ENCODE measurements around the gene OLFML1. TPM values are rescaled to one million over a fixed set of nuclear protein-coding genes. Genes with fewer than 3 reads are reported as not detected.

The OLFML1 gene
- polyA plus RNA-seq, 1 donor from 2014 or later: not detected

DNA sequence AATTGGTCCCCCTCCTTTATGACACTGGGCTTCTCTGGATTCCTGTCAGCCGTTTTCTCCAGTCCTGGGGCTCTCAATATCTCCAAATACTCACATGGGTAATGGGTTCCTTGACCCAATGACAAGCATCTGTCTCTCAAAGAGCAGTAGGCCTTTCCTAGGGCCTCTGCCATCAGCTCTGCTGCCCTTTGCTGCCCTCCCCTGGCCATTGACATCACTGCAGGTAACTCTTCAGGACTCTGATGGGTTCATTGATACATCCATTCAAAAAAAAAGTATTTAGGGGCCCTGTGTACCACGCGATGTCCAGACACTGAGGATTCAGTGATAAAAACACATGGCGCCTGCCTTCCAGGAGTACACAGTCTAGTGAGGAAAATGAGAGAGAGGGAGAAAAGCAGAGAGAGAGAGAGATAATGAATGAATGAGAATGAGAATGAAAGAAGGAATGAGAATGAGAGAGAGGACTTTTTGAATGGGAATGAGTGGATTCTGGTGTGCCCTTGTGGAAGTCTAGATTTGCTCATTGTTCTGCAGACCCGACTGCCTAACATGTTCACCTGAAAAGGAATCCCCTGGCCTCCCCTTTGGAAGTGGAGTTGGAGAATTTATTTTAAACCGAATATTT, 42.6 kb upstream of the OLFML1 start:
- no peaks in the 10 kb centered on the region for H3K36me3 ChIP-seq (ENCODE audit: insufficient read depth, low read length)
- no peaks in the 10 kb centered on the region for H3K9me3 ChIP-seq (ENCODE audit: low read length)

DNA sequence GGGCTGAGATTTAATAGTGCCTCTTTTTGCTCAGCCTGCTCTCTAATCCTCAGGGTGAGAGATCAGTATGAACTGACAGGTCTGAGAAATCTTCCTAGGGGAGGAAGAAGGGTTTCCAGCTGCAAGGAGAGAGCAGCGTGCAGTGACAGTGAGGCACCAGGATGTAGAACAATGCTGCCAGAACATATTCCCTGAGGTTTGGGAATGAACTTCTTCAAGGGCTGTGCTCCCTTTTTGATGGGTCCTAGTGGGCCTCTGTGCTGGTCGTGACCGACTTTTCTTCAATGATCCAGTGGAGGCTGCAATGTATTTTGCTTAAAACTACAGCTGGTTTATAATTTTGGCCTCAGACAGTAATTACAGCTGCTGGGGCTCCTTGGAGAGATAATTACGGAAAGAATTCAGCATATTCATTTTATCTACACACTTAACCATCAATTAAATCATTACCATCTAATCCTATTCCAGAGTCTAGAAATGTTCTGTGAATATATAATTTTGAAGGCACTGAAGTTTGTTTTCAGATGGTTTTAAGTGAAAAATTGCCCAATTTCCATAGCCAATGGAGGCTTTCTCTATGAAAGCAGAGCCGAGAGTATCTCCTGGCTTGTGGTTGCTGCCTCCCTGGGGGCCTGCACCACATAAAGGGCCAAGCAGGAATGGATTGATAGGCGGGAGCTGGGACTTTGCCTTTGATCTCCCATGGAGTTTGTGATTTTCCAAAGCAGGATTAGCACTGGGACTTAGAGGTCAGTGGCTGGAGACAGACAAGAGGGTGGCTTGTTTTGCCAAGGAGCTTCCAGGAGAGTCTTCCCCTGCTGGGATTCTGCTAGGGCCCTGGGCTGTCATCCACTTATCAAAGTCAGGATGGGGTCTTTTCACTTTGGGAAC, 41.0 kb upstream of the OLFML1 start:
- no peak overlapping the region for H2AFZ ChIP-seq (ENCODE audit: low read depth, low read length)
- TF ChIP-seq, protein P1, sequence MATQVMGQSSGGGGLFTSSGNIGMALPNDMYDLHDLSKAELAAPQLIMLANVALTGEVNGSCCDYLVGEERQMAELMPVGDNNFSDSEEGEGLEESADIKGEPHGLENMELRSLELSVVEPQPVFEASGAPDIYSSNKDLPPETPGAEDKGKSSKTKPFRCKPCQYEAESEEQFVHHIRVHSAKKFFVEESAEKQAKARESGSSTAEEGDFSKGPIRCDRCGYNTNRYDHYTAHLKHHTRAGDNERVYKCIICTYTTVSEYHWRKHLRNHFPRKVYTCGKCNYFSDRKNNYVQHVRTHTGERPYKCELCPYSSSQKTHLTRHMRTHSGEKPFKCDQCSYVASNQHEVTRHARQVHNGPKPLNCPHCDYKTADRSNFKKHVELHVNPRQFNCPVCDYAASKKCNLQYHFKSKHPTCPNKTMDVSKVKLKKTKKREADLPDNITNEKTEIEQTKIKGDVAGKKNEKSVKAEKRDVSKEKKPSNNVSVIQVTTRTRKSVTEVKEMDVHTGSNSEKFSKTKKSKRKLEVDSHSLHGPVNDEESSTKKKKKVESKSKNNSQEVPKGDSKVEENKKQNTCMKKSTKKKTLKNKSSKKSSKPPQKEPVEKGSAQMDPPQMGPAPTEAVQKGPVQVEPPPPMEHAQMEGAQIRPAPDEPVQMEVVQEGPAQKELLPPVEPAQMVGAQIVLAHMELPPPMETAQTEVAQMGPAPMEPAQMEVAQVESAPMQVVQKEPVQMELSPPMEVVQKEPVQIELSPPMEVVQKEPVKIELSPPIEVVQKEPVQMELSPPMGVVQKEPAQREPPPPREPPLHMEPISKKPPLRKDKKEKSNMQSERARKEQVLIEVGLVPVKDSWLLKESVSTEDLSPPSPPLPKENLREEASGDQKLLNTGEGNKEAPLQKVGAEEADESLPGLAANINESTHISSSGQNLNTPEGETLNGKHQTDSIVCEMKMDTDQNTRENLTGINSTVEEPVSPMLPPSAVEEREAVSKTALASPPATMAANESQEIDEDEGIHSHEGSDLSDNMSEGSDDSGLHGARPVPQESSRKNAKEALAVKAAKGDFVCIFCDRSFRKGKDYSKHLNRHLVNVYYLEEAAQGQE (IDR thresholded peaks at IDR 0.05; ENCODE audit: borderline replicate concordance): no peak
- TF ChIP-seq RAD21 (conservative IDR thresholded peaks at IDR 0.05) (no peak), MXI1 (conservative IDR thresholded peaks at IDR 0.05; ENCODE audit: poor library complexity, severe bottlenecking) (no peak), TAF1 (IDR thresholded peaks at IDR 0.05; ENCODE audit: low read depth) (no peak), POLR2AphosphoS5 (IDR thresholded peaks at IDR 0.05) (no peak), EP300 (conservative IDR thresholded peaks at IDR 0.05; ENCODE audit: poor library complexity, severe bottlenecking) (no peak), SMC3 (conservative IDR thresholded peaks at IDR 0.05; ENCODE audit: poor library complexity) (no peak)
- TF ChIP-seq, protein P2, sequence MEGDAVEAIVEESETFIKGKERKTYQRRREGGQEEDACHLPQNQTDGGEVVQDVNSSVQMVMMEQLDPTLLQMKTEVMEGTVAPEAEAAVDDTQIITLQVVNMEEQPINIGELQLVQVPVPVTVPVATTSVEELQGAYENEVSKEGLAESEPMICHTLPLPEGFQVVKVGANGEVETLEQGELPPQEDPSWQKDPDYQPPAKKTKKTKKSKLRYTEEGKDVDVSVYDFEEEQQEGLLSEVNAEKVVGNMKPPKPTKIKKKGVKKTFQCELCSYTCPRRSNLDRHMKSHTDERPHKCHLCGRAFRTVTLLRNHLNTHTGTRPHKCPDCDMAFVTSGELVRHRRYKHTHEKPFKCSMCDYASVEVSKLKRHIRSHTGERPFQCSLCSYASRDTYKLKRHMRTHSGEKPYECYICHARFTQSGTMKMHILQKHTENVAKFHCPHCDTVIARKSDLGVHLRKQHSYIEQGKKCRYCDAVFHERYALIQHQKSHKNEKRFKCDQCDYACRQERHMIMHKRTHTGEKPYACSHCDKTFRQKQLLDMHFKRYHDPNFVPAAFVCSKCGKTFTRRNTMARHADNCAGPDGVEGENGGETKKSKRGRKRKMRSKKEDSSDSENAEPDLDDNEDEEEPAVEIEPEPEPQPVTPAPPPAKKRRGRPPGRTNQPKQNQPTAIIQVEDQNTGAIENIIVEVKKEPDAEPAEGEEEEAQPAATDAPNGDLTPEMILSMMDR (IDR thresholded peaks at IDR 0.05; ENCODE audit: poor library complexity, severe bottlenecking): no peak

More for the DNA sequence above, 42.6 kb upstream of the OLFML1 start:
- H3K79me2 ChIP-seq (replicated peaks; ENCODE audit: insufficient read depth, low read length): no peaks in the 10 kb centered on the region
- H2AFZ ChIP-seq (ENCODE audit: low read depth, low read length): no peak overlapping the region
- H4K20me1 ChIP-seq (ENCODE audit: insufficient read depth): no peaks in the 10 kb centered on the region
- H3K4me3 ChIP-seq (ENCODE audit: low read length): no peak overlapping the region
- H3K9me2 ChIP-seq (ENCODE audit: insufficient read depth, low read length): no peaks in the 10 kb centered on the region
- no peaks in the 10 kb centered on the region for H3F3A ChIP-seq (ENCODE audit: insufficient read depth, low read length, poor library complexity, severe bottlenecking)
- H3K27me3 ChIP-seq (ENCODE audit: insufficient read depth, low read depth, low read length): no peaks in the 10 kb centered on the region
- no peak for TF ChIP-seq TAF1 (IDR thresholded peaks at IDR 0.05; ENCODE audit: low read depth)
- no peak for TF ChIP-seq EP300 (conservative IDR thresholded peaks at IDR 0.05; ENCODE audit: poor library complexity, severe bottlenecking)
- no peak for TF ChIP-seq MXI1 (conservative IDR thresholded peaks at IDR 0.05; ENCODE audit: poor library complexity, severe bottlenecking)
- TF ChIP-seq, protein P2 (IDR thresholded peaks at IDR 0.05; ENCODE audit: poor library complexity, severe bottlenecking): peak; percentile 89
- TF ChIP-seq RAD21 (conservative IDR thresholded peaks at IDR 0.05): peak; percentile 88
- TF ChIP-seq POLR2AphosphoS5 (IDR thresholded peaks at IDR 0.05): no peak
- TF ChIP-seq EZH2 (IDR thresholded peaks at IDR 0.05; ENCODE audit: borderline replicate concordance, insufficient read depth, low read length, poor library complexity, severe bottlenecking): no peak
- TF ChIP-seq, protein P1 (IDR thresholded peaks at IDR 0.05; ENCODE audit: borderline replicate concordance): no peak
- TF ChIP-seq SMC3 (conservative IDR thresholded peaks at IDR 0.05; ENCODE audit: poor library complexity): peak; percentile 93
- H3K27ac ChIP-seq (ENCODE audit: low read length): no peak overlapping the region
- no peak overlapping the region for H3K4me2 ChIP-seq (ENCODE audit: low read length)
- no peak overlapping the region for H3K9ac ChIP-seq (ENCODE audit: low read length)

More for the DNA sequence above, 41.0 kb upstream of the OLFML1 start:
- Histone ChIP-seq H3K79me2 (replicated peaks; ENCODE audit: insufficient read depth, low read length) (no peaks in the 10 kb centered on the region), H3K9me2 (ENCODE audit: insufficient read depth, low read length) (no peaks in the 10 kb centered on the region), H3K27me3 (ENCODE audit: insufficient read depth, low read depth, low read length) (no peaks in the 10 kb centered on the region), H3K27ac (ENCODE audit: low read length) (no peak overlapping the region), H3K9ac (ENCODE audit: low read length) (no peak overlapping the region), H4K20me1 (ENCODE audit: insufficient read depth) (no peaks in the 10 kb centered on the region), H3F3A (ENCODE audit: insufficient read depth, low read length, poor library complexity, severe bottlenecking) (no peaks in the 10 kb centered on the region), H3K4me3 (ENCODE audit: low read length) (no peak overlapping the region), H3K36me3 (ENCODE audit: insufficient read depth, low read length) (no peaks in the 10 kb centered on the region), H3K9me3 (ENCODE audit: low read length) (no peaks in the 10 kb centered on the region), H3K4me2 (ENCODE audit: low read length) (no peak overlapping the region)

All from neural cell (in vitro differentiated cells).